GM12875 (cell line): ENCODE results near the gene TFCP2.

ENCODE experiments used
- H3K4me3 ChIP-seq: one replicate; pipeline ENCODE4 v1.5.1; 2011; ENCODE audit warnings: low read depth, low read length, control low read depth
- TF ChIP-seq, protein P1 (sequence below): IDR thresholded peaks from 2 replicates; pipeline ENCODE4 v1.5.1; 2011; ENCODE audit warnings: low read depth, mild to moderate bottlenecking, control low read depth, inconsistent platforms, low read length, moderate library complexity, borderline replicate concordance; ENCODE audit not compliant: insufficient read depth

TFCP2 gene

DNA sequence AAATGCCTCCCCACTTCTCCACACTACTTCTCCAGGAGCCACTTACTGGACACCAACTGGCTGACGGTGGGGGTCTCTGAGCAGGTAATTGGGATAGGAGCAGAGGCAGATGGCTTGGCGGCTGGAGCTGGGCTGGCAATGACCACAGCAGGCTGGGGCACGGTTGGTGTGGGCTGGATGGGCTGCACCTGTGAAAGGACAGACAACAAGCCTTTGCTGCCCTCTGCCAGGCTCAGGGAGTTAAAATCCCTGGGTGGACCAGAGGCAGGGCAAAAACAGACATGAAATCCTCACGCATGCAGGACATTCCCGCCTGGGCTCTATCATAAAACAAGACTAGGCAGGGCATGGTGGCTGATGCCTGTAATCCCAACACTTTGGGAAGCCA lies 19.3 kb upstream of the TFCP2 start:
- TF ChIP-seq, protein P1, sequence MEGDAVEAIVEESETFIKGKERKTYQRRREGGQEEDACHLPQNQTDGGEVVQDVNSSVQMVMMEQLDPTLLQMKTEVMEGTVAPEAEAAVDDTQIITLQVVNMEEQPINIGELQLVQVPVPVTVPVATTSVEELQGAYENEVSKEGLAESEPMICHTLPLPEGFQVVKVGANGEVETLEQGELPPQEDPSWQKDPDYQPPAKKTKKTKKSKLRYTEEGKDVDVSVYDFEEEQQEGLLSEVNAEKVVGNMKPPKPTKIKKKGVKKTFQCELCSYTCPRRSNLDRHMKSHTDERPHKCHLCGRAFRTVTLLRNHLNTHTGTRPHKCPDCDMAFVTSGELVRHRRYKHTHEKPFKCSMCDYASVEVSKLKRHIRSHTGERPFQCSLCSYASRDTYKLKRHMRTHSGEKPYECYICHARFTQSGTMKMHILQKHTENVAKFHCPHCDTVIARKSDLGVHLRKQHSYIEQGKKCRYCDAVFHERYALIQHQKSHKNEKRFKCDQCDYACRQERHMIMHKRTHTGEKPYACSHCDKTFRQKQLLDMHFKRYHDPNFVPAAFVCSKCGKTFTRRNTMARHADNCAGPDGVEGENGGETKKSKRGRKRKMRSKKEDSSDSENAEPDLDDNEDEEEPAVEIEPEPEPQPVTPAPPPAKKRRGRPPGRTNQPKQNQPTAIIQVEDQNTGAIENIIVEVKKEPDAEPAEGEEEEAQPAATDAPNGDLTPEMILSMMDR = no peak
- no peak overlapping the region for H3K4me3 ChIP-seq

DNA sequence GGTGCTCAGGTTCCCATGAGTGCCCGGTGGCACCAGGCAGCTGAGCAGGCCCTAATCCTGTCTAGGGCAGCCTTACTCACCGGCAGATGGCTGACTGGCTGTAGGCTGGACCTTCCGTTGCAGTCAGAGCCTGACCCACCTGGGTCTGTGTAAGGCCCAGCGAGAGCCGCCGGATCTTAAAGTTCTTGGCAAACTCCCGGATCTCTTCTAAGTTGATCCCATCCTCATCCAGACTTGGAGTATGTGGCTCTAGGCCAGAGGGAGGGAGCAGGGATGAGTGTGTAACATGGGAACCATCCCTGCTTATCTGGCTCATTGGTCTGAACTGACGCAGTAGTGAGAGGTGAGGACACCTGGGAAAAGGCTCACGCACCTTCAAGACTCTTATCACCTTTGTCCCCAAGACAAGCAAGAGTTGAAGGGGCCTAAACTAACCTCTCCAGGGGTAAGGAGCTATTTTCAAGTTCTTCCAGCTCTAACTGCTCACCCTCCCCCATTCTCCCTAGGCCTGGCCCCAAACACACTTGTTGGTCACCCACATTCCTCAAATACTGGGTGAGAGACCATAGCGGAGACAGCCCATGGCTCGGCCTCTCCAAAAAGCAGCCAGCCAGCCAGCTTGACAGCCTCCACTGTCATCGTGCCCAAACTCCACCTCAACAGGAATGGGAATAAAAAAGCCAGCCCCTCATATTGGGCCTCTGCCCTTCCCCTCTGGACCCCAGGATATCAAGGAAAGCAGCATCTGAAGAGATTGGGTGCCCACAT lies 18.8 kb upstream of the TFCP2 start:
- TF ChIP-seq, protein P1 = no peak
- no peak overlapping the region for H3K4me3 ChIP-seq

DNA sequence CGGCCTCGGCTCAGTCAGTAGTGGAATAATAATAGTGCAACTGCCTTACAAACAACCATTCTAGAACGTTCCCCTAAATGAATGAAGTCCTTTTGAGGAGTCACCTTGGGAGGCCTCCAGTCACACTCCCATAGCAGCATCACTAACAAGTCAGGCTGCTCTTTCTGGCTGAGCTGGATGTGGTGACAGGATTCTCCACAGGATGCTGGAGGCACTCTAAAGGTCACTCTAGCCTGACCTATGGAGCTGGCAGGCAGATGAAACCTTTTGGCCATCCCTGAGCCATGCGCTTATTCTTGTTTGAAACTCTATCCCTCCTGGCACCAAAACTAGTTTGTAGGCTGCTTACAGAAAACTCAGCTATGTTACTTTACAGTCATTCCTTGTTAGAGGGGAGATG lies 17.9 kb upstream of the TFCP2 start:
- TF ChIP-seq, protein P1 = no peak
- H3K4me3 ChIP-seq = no peak overlapping the region

DNA sequence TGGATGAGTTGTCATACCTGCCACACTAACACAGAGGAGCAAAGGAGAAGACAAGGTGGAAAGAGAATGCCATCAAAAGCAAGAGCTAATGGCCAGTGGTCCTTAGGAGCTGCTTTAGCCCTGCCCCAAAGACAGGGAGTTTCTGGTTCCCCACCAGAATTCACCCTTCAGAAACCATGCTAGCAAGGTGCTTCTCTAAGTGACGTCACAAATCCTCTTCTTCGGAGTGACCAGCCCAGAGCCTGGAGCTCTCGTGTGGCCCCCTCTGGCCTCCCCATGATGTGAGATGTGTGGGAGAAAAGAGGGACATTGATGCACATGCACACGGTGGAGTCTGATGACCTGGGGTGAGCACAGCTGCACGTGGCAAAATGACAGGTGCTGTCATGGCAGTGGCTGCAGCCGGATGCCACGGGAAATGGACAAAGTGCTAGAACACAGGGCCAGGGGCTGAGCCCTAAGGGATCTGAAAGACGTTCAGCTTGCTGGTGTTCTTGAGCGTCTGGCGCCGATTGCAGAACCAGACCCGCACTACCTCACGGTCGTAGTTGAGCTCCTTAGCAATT lies 16.9 kb upstream of the TFCP2 start:
- TF ChIP-seq, protein P1 = no peak
- H3K4me3 ChIP-seq = no peak overlapping the region

DNA sequence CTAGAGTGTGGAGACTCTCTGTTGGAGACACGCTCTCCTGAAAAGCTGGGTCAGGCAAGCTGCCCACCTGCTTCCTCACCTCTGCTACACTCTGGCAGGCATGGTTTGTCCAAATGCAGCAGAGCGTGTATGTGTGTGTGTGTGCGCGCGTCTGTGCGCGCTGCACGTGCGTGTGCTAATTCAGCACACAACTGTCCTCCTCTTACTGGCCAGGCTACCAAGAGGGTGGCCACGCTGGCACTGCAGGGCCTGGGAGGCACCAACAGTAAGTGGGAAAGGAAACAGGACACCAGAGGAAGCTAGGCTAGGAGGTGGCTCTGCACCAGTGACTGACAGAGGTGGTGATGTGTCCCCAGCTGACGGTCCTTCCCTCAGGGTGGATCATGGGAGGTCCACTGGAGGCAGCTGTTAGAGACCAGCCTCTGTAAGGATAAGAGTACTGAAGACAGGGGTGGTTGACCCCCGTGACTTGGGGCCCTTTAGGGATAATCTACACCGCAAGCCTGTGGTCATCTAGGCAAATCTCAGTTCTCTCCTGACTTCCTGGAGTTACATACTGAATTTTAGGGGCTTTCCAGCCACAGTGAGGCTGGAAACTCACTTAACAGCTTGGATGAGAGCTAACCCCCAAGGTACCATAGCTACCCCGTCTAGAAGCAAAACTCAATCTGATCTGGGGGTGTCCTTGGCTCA lies 15.6 kb upstream of the TFCP2 start:
- TF ChIP-seq, protein P1 = no peak
- no peak overlapping the region for H3K4me3 ChIP-seq

DNA sequence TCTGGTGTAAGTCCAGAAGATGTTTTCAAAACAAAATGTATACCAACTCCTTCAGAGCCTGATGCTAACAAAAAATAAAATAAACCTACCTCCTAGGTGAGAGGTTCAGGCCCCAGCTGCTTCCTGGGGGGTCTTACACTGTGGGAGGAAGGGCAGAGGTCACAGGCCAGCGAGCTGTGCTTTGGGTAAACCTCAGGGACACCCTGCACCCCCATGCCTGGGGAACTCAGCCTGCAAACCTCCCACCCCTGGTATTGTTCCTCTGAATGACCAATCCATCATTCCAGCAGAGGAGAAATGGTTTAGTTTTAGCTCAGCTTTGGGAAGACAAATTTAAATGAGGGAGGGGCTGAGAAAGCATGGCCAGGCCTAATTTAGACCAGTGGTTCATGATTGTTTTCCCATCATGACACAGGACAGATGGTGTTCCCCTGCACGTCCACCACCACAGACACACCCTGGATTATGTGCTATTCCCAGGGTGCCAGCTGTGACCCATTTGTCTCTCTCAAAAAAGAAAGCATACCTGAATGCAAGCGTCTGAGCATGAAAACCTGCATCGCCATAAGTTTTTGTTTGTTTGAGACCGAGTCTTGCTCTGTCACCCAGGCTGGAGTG lies 14.5 kb upstream of the TFCP2 start:
- TF ChIP-seq, protein P1 = no peak
- H3K4me3 ChIP-seq = no peak overlapping the region
